Measurements from ENCODE around the gene EFNA5. TPM values are rescaled to one million over a fixed set of nuclear protein-coding genes. Genes with fewer than 3 reads are reported as not detected.
A peak's percentile ranks its signal among the peaks of the same experiment; 100 is the strongest.

EFNA5 gene
- total RNA-seq: 10.2 and 18.8 TPM in 2 replicates
- 8.5 and 12.1 TPM in 2 replicates for polyA plus RNA-seq

DNA sequence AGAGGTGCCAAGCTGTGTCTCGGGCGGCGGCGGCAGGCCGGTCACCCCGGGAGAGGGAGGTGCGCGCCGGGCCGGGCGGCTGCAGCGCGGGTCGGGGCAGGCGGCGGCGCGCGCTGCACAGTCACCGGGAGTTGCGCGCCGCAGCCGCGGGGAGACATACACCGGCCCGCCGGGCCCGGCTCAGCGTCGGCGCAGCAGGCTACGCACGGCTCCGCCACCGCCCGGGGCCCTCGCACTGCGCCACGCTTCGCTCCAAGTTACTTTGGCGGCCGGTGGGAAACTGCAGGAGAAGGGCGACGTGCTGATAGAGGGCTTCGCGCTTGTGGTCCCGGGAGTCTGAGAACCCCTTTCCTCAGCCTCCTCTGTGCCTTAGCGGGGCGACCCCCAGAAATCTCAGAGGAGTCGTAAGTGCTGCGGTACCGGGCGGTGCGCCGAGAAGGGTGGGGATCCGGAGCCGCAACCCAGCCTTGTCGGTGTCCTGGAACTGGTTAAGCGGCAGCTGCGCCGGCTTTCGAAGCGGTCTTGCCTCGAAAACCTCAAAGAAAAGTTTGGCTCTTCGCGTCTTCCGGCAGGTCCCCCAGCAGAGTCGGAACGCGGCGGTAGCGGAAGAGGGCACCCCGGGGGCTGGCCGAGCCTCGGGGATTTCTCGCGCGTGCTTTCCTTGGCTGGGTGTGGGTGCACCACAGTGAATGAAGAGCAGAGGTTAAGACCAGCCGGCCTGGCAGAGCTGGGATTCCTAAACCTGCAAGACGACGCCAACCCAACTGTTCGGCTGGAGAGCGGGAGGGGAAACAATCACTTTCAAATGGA is at the start of gene EFNA5:
EFNA5 (minus strand) TSS at position 6 of the 810 bp plus-strand sequence.
- 1% methylated on average over 76 of the region's 84 CpGs for WGBS (ENCODE audit: low lambda C conversion rate, missing lambda C conversion rate)
- peaks cover 7% of the 10 kb centered on the region for H4K20me1 ChIP-seq (ENCODE audit: insufficient read depth, poor library complexity, severe bottlenecking)
- no peaks in the 10 kb centered on the region for H3K9me2 ChIP-seq (replicated peaks; ENCODE audit: insufficient read depth)
- H3K79me2 ChIP-seq: peaks cover 53% of the 10 kb centered on the region
- peak within 1 kb of the TSS; percentile 80 for H3K4me3 ChIP-seq
- H3K36me3 ChIP-seq (replicated peaks; ENCODE audit: insufficient read depth, low read depth): no peaks in the 10 kb centered on the region
- H3K4me1 ChIP-seq (ENCODE audit: insufficient read depth): peaks cover 10% of the 10 kb centered on the region
- TF ChIP-seq CTCF (IDR thresholded peaks at IDR 0.05; ENCODE audit: poor library complexity) (no peak), EZH2 (IDR thresholded peaks at IDR 0.05; ENCODE audit: borderline replicate concordance) (no peak), EZH2phosphoT487 (IDR thresholded peaks at IDR 0.05; ENCODE audit: low read depth, severe bottlenecking, unreplicated experiment) (no peak)
- H3K27me3 ChIP-seq: no peaks in the 10 kb centered on the region
- DNase-seq (ENCODE audit: low spot score): peak; percentile 74
- H3K4me2 ChIP-seq: peak within 1 kb of the TSS; percentile 91
- H3K9me3 ChIP-seq (ENCODE audit: low read depth): no peaks in the 10 kb centered on the region
- peak within 1 kb of the TSS; percentile 59 for H2AFZ ChIP-seq
- H3K27ac ChIP-seq: peak within 1 kb of the TSS; percentile 74

DNA sequence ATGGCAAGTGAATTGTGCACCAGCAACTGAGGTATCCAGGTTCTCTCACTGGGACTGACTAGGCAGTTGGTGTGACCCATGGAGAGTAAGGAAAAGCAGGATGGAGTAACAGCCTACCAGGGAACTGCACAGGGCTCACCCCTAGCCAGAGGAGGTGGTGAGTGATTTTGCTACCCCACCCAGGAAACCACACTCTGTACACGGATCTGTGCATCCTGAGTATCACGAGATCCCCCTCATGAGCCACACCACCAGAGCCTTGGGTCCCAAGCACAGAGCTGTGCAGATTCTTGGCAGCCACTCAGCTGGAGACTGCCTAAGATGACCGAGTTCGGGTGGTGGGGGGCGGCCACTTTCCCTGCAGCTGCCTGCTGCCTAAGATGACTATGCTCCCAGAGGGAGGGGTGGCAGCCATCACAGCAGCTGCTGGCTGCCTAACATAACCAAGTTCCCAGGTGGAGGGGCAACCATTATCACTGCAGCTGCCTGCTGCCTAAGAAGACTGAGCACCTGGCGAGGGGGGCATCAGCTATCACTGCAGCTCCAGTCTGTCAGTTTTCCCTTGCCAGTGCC is 48.4 kb upstream of the EFNA5 start:
- H2AFZ ChIP-seq: no peak overlapping the region
- H3K4me2 ChIP-seq: no peak overlapping the region
- no peak overlapping the region for H3K4me3 ChIP-seq
- H3K36me3 ChIP-seq (replicated peaks; ENCODE audit: insufficient read depth, low read depth): no peaks in the 10 kb centered on the region
- H3K27ac ChIP-seq: no peak overlapping the region
- WGBS (ENCODE audit: low lambda C conversion rate, missing lambda C conversion rate): 94% methylated on average over 6 of the region's 6 CpGs
- H3K9me2 ChIP-seq (replicated peaks; ENCODE audit: insufficient read depth): no peaks in the 10 kb centered on the region
- no peak for DNase-seq (ENCODE audit: low spot score)
- no peak for TF ChIP-seq EZH2 (IDR thresholded peaks at IDR 0.05; ENCODE audit: borderline replicate concordance)
- TF ChIP-seq CTCF (IDR thresholded peaks at IDR 0.05; ENCODE audit: poor library complexity): no peak
- TF ChIP-seq EZH2phosphoT487 (IDR thresholded peaks at IDR 0.05; ENCODE audit: low read depth, severe bottlenecking, unreplicated experiment): no peak
- peaks cover 6% of the 10 kb centered on the region for H3K9me3 ChIP-seq (ENCODE audit: low read depth)
- no peaks in the 10 kb centered on the region for H4K20me1 ChIP-seq (ENCODE audit: insufficient read depth, poor library complexity, severe bottlenecking)
- H3K79me2 ChIP-seq: no peaks in the 10 kb centered on the region
- no peaks in the 10 kb centered on the region for H3K4me1 ChIP-seq (ENCODE audit: insufficient read depth)
- H3K27me3 ChIP-seq: no peaks in the 10 kb centered on the region

GRCh38 chr5:107717816-107718215 is 47.1 kb upstream of the EFNA5 start:
- peaks cover 6% of the 10 kb centered on the region for H3K9me3 ChIP-seq (ENCODE audit: low read depth)
- WGBS (ENCODE audit: low lambda C conversion rate, missing lambda C conversion rate): 89% methylated on average over 1 of the region's 1 CpG
- no peak for TF ChIP-seq EZH2 (IDR thresholded peaks at IDR 0.05; ENCODE audit: borderline replicate concordance)
- no peak for TF ChIP-seq CTCF (IDR thresholded peaks at IDR 0.05; ENCODE audit: poor library complexity)
- TF ChIP-seq EZH2phosphoT487 (IDR thresholded peaks at IDR 0.05; ENCODE audit: low read depth, severe bottlenecking, unreplicated experiment): no peak

More at GRCh38 chr5:107717816-107718215, 47.1 kb upstream of the EFNA5 start:
- H3K27me3 ChIP-seq: no peaks in the 10 kb centered on the region
- H3K27ac ChIP-seq: no peak overlapping the region
- no peak for DNase-seq (ENCODE audit: low spot score)
- H3K79me2 ChIP-seq: no peaks in the 10 kb centered on the region
- H3K9me2 ChIP-seq (replicated peaks; ENCODE audit: insufficient read depth): no peaks in the 10 kb centered on the region
- H4K20me1 ChIP-seq (ENCODE audit: insufficient read depth, poor library complexity, severe bottlenecking): no peaks in the 10 kb centered on the region
- H2AFZ ChIP-seq: no peak overlapping the region
- no peak overlapping the region for H3K4me3 ChIP-seq
- no peaks in the 10 kb centered on the region for H3K36me3 ChIP-seq (replicated peaks; ENCODE audit: insufficient read depth, low read depth)
- no peak overlapping the region for H3K4me2 ChIP-seq
- H3K4me1 ChIP-seq (ENCODE audit: insufficient read depth): no peaks in the 10 kb centered on the region
